Keratinocyte (primary cell): ENCODE measurements around the gene E2F7. TPM values are rescaled to one million over a fixed set of nuclear protein-coding genes. Genes with fewer than 3 reads are reported as not detected.
A peak's percentile ranks its signal among the peaks of the same experiment; 100 is the strongest.

Experiments
- DNase-seq: peaks from one replicate; pipeline ENCODE4 v3.0.0-alpha.2; 2011; ENCODE audit warnings: low read depth, missing footprints, low spot score
- FAIRE-seq: peaks from 2 replicates; lab custom pipeline; 2011; peaks lifted over from hg19 to GRCh38; lab: Jason Lieb, UNC
- H2AFZ ChIP-seq: 2 replicates; pipeline ENCODE4 v1.6.0; 2012; ENCODE audit warnings: low read length, control low read depth, inconsistent platforms; ENCODE audit not compliant: control insufficient read depth
- H3K27ac ChIP-seq: 2 replicates; pipeline ENCODE4 v1.5.1; 2011; ENCODE audit warnings: low read length; ENCODE audit not compliant: control insufficient read depth, insufficient read depth
- H3K27me3 ChIP-seq: 3 replicates; pipeline ENCODE4 v1.6.0; 2011; ENCODE audit warnings: low read length; ENCODE audit not compliant: control insufficient read depth, insufficient read depth; ENCODE audit errors: extremely low read depth
- H3K36me3 ChIP-seq, 2 experiments: 2 replicates in 1 of 2; 3 replicates in 1 of 2; pipeline ENCODE4 v1.5.1; 2011; ENCODE audit warnings: low read length in 2 of 2, mild to moderate bottlenecking in 1 of 2; ENCODE audit not compliant: control insufficient read depth in 2 of 2, insufficient read depth in 2 of 2; ENCODE audit errors: extremely low read depth in 1 of 2
- H3K4me1 ChIP-seq: 3 replicates; pipeline ENCODE4 v1.5.1; 2011; ENCODE audit warnings: low read length; ENCODE audit not compliant: control insufficient read depth, insufficient read depth; ENCODE audit errors: extremely low read depth
- H3K4me2 ChIP-seq: 3 replicates; pipeline ENCODE4 v1.6.0; 2011; ENCODE audit warnings: low read depth, low read length; ENCODE audit not compliant: control insufficient read depth, insufficient read depth; ENCODE audit errors: extremely low read depth
- H3K4me3 ChIP-seq, 3 experiments: fragments of 200-600 bp in 1 of 3; sonication (generic) in 1 of 3; 2 replicates in 2 of 3; 3 replicates in 1 of 3; pipeline ENCODE4 v1.5.1; 2011 to 2016; ENCODE audit warnings: low read length in 3 of 3, mild to moderate bottlenecking in 3 of 3, control low read depth in 2 of 3, inconsistent platforms in 1 of 3, low read depth in 1 of 3, mixed read lengths in 1 of 3, mixed run types in 1 of 3, moderate library complexity in 1 of 3; ENCODE audit not compliant: control insufficient read depth in 2 of 3, insufficient read depth in 2 of 3; ENCODE audit errors: extremely low read depth in 1 of 3
- H3K79me2 ChIP-seq: 2 replicates; pipeline ENCODE4 v1.6.0; 2012; ENCODE audit warnings: low read length; ENCODE audit not compliant: control insufficient read depth, insufficient read depth
- H3K9ac ChIP-seq: 3 replicates; pipeline ENCODE4 v1.6.0; 2011; ENCODE audit warnings: low read length; ENCODE audit not compliant: control insufficient read depth, insufficient read depth; ENCODE audit errors: extremely low read depth
- H3K9me1 ChIP-seq: 3 replicates; pipeline ENCODE4 v1.6.0; 2011; ENCODE audit warnings: low read length; ENCODE audit not compliant: control insufficient read depth, insufficient read depth; ENCODE audit errors: extremely low read depth
- H3K9me3 ChIP-seq: 2 replicates; pipeline ENCODE4 v1.5.1; 2012; ENCODE audit warnings: low read depth, low read length; ENCODE audit not compliant: control insufficient read depth
- H4K20me1 ChIP-seq: 3 replicates; pipeline ENCODE4 v1.6.0; 2011; ENCODE audit warnings: low read length; ENCODE audit not compliant: control insufficient read depth, insufficient read depth; ENCODE audit errors: extremely low read depth
- CTCF ChIP-seq, 3 experiments: IDR thresholded peaks in 1 of 3; conservative IDR thresholded peaks in 1 of 3; optimal IDR thresholded peaks in 1 of 3; 2 replicates in 2 of 3; 3 replicates in 1 of 3; pipeline versions ENCODE3 to v1.5.1; 2011; ENCODE audit warnings: low read length in 3 of 3, mild to moderate bottlenecking in 3 of 3, moderate library complexity in 2 of 3, control low read depth in 1 of 3, inconsistent platforms in 1 of 3; ENCODE audit not compliant: insufficient read depth in 2 of 3; ENCODE audit errors: extremely low read depth in 1 of 3
- EZH2 ChIP-seq: IDR thresholded peaks from one replicate; pipeline ENCODE4 v1.6.1; 2012; ENCODE audit warnings: inconsistent platforms, mild to moderate bottlenecking, low read length, moderate library complexity
- dilution Hi-C: fragments of 300-500 bp; cut with MboI; formaldehyde crosslinking; loops from one replicate; pipeline ENCODE4 v1.7.0; 2020; ENCODE audit warnings: low sequenced_read_pairs; ENCODE audit not compliant: extremely low pct_ligation_motif_present
- polyA plus RNA-seq, 5 experiments: library from polyadenylated mRNA; depleted of rRNA in 3 of 5; stranded (reverse) in 3 of 5; stranded (forward) in 1 of 5; unstranded in 1 of 5; fragments of >200 nt; gene quantifications; 1 replicate in 1 of 5; 2 replicates in 3 of 5; 3 replicates in 1 of 5; pipeline versions ENCODE4 v1.2.1 to v1.2.3, GENCODE V29; 2011 to 2012; ENCODE audit warnings: missing spikeins in 2 of 5, low read depth in 1 of 5, low replicate concordance in 1 of 5

E2F7 gene
- polyA plus RNA-seq, 1 donor (not counting 4 experiments of a cell fraction or from before 2014, with no cell fraction given): 9.9 TPM

GRCh38 chr12:77102691-77103090 is 37.3 kb upstream of the E2F7 start:
- Histone ChIP-seq H3K4me1 (peaks cover 25% of the 10 kb centered on the region), H3K27ac (peak overlapping the region; percentile 36), H3K9me1 (no peaks in the 10 kb centered on the region), H3K9ac (no peak overlapping the region), H3K4me2 (peak overlapping the region; percentile 1), H3K79me2 (no peaks in the 10 kb centered on the region), H3K36me3 (no peaks in the 10 kb centered on the region), H2AFZ (no peak overlapping the region), H4K20me1 (no peaks in the 10 kb centered on the region), H3K9me3 (no peaks in the 10 kb centered on the region), H3K4me3 (no peak overlapping the region), H3K27me3 (no peaks in the 10 kb centered on the region)
- FAIRE-seq (peak; percentile 77), DNase-seq (no peak)
- dilution Hi-C loops: no loop called here
- TF ChIP-seq CTCF (optimal IDR thresholded peaks at IDR 0.05 in 1 of 3, IDR thresholded peaks at IDR 0.05 in 1 of 3, conservative IDR thresholded peaks at IDR 0.05 in 1 of 3; ENCODE audit: extremely low read depth in 1 of 3, insufficient read depth in 2 of 3, low read length in 3 of 3) (no peak), EZH2 (no peak)

DNA sequence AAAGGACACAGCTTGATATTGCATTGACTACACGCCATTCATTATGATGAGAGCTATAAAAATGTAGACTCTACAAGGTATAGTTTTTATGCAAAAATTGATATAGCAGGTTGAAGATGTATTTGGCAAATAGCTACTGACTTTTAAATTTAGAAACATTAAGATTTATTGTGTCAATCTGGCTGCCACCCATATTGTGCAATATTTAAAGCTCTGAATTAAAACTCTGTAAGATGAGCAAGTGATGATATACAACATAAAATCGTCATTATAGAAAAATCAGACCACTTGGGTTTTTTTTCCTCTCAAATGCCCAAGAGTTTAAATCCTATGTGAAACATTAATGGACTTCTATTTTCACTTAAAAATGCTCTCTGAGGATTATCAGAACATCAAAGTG is 36.8 kb upstream of the E2F7 start:
- no peaks in the 10 kb centered on the region for H3K36me3 ChIP-seq
- dilution Hi-C loops: no loop called here
- H2AFZ ChIP-seq: no peak overlapping the region
- no peaks in the 10 kb centered on the region for H3K79me2 ChIP-seq
- DNase-seq: no peak
- no peaks in the 10 kb centered on the region for H3K9me1 ChIP-seq
- H4K20me1 ChIP-seq: no peaks in the 10 kb centered on the region
- no peak for FAIRE-seq
- H3K27ac ChIP-seq: peak overlapping the region; percentile 36
- no peaks in the 10 kb centered on the region for H3K9me3 ChIP-seq
- no peaks in the 10 kb centered on the region for H3K27me3 ChIP-seq
- H3K9ac ChIP-seq: no peak overlapping the region
- TF ChIP-seq EZH2: no peak
- TF ChIP-seq CTCF (optimal IDR thresholded peaks at IDR 0.05 in 1 of 3, IDR thresholded peaks at IDR 0.05 in 1 of 3, conservative IDR thresholded peaks at IDR 0.05 in 1 of 3; ENCODE audit: extremely low read depth in 1 of 3, insufficient read depth in 2 of 3, low read length in 3 of 3): no peak
- no peak overlapping the region for H3K4me2 ChIP-seq
- H3K4me3 ChIP-seq: no peak overlapping the region
- peaks cover 25% of the 10 kb centered on the region for H3K4me1 ChIP-seq
